Measurements from ENCODE around the gene HYDIN.

DNA sequence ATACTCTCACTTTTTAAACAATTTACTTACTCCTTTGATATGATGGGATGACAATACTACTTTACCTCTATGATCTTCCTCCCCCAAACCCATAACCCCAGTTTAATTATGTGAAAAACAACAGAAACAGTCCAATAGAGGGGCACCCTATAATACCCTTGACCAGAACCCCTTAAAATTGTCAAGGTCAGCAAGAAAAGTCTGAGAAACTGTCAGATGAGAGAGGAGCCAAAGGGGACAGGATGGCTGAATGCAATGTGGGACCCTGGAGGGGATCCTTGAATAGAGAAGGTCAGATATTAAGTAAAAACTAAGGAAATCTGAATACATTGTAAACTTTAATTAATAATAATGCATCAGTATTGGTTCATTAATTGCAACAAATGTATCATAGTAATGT is 15.8 kb upstream of the HYDIN start:
- no peak for TF ChIP-seq POLR2A (IDR thresholded peaks at IDR 0.05)
- TF ChIP-seq, protein P1, sequence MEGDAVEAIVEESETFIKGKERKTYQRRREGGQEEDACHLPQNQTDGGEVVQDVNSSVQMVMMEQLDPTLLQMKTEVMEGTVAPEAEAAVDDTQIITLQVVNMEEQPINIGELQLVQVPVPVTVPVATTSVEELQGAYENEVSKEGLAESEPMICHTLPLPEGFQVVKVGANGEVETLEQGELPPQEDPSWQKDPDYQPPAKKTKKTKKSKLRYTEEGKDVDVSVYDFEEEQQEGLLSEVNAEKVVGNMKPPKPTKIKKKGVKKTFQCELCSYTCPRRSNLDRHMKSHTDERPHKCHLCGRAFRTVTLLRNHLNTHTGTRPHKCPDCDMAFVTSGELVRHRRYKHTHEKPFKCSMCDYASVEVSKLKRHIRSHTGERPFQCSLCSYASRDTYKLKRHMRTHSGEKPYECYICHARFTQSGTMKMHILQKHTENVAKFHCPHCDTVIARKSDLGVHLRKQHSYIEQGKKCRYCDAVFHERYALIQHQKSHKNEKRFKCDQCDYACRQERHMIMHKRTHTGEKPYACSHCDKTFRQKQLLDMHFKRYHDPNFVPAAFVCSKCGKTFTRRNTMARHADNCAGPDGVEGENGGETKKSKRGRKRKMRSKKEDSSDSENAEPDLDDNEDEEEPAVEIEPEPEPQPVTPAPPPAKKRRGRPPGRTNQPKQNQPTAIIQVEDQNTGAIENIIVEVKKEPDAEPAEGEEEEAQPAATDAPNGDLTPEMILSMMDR (IDR thresholded peaks at IDR 0.05), result no peak

Measured in heart left ventricle (tissue), 13 donors.